ENCODE measurements around the gene EFNA1.

EFNA1 gene

DNA sequence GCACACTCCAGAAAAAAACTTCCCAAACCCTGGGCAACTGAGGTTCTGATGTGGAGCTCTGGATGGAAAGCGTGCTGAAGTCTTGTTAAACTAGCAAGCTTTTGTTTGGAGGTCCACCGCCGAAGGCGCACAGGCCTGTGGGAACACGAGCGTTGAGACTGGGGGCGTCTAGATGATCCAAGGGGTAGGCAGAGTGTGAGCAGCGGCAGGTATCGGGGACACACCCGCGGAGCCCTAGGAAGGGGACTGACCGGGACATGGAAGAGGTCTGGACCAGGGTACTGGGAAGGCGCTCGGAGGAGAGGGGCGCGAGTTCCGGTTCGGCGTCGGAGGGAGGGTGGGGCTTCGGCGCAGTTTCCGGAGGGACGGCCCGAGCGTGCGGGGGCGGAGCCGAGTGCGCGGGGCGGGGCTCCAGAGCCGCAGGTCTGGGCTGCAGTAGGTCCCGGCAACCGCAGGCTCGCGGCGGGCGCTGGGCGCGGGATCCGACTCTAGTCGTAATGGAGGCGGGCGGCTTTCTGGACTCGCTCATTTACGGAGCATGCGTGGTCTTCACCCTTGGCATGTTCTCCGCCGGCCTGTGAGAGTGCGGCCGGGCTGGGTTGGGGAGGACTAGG, 7.8 kb downstream of the EFNA1 start, which contains the start of gene SLC50A1:
Gene SLC50A1, plus strand, starts transcription at position 438 of the 614 bp plus-strand sequence. Its CDS starts 60 bp downstream, at position 498.
- DNase-seq (ENCODE audit: low read depth) = peak; percentile 96
- TF ChIP-seq, protein P1, sequence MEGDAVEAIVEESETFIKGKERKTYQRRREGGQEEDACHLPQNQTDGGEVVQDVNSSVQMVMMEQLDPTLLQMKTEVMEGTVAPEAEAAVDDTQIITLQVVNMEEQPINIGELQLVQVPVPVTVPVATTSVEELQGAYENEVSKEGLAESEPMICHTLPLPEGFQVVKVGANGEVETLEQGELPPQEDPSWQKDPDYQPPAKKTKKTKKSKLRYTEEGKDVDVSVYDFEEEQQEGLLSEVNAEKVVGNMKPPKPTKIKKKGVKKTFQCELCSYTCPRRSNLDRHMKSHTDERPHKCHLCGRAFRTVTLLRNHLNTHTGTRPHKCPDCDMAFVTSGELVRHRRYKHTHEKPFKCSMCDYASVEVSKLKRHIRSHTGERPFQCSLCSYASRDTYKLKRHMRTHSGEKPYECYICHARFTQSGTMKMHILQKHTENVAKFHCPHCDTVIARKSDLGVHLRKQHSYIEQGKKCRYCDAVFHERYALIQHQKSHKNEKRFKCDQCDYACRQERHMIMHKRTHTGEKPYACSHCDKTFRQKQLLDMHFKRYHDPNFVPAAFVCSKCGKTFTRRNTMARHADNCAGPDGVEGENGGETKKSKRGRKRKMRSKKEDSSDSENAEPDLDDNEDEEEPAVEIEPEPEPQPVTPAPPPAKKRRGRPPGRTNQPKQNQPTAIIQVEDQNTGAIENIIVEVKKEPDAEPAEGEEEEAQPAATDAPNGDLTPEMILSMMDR (conservative IDR thresholded peaks at IDR 0.05; ENCODE audit: low read depth, low read length) = no peak
- peak within 1 kb of the TSS; percentile 71 for H3K4me3 ChIP-seq (ENCODE audit: low read depth, low read length)

DNA sequence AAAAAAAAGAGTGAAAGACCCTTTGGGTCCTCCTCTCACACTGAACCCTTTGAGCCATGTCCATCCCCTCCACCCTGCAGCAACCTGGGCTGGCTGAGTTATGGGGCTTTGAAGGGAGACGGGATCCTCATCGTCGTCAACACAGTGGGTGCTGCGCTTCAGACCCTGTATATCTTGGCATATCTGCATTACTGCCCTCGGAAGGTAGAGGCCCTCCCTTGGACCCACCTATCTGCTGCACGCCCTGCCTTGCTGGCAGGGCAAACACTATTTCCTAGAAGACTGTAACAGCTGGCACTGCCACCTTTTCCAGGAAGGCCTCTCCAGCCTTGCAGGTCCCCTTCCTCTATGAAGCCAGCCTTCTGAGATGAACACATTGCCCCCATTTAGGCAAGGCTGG, 9.1 kb downstream of the EFNA1 start:
- TF ChIP-seq, protein P1 (conservative IDR thresholded peaks at IDR 0.05; ENCODE audit: low read depth, low read length) = no peak
- DNase-seq (ENCODE audit: low read depth) = no peak
- H3K4me3 ChIP-seq (ENCODE audit: low read depth, low read length) = peak overlapping the region; percentile 45

DNA sequence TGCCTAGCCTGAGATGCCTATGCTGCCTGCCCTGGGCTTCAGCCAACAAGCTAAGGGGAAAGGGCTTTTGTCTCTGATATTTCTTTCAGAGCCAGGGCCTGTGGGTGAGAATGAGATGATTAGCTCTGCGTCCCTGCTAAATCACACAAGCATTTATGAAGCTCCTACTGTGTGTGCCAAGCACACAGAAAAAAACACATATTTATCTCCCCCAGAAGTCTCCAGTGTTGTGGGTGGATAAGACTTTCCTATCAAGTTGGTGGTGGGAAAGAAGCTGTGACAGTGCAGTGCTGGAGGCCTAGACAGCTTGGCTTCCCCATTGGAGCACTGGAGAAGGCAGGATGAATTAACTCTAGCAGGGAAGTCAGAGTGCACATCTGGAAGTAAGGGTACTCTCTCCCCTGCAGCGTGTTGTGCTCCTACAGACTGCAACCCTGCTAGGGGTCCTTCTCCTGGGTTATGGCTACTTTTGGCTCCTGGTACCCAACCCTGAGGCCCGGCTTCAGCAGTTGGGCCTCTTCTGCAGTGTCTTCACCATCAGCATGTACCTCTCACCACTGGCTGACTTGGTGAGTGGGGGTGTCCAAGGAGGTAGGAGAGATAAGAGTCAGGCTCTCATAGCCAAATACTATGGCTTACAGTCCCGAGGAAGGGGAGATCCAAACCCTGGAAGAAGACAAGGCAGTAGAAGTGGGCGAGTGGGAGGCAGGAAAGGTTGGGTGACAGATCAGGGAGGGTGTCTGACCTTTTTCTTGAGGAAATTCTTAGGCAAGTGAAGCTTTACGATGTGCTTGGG, 9.7 kb downstream of the EFNA1 start:
- peak overlapping the region; percentile 45 for H3K4me3 ChIP-seq (ENCODE audit: low read depth, low read length)
- TF ChIP-seq, protein P1 (conservative IDR thresholded peaks at IDR 0.05; ENCODE audit: low read depth, low read length) = no peak
- DNase-seq (ENCODE audit: low read depth) = no peak

DNA sequence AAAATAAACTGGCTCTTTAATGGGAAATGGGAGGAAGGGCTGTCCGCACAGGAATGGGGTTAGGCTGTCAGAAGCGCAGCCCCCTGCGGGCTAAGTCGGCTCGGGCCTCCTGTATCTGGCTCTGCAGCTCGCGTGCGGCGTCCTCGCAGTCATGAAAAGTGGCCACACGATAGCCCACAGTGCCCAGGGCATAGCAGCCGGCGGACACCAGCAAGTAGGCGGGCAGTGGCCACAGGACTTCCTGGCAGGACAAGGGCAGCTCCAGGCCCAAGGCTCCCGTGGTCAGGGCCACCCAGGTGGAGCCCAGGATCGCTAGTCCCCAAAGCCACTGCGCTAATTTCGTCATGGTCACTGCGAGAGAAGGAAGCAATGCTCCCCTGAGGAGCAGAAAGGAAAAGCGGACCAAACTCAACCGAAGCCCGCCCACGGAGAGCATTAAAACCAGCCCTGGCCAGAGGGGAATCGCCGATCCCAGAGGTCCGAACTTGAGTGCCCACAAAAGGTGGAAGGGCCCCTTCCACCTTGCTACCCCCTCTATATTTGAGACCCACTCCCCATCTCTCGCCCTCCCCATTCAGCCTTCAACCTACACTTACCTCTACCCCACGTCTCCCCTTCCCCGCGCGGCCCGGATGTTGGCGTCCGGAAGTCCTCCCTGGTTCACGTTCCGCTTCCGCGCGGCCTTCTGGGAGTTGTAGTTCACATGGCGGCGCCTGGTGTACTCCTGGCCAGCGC, 12.4 kb downstream of the EFNA1 start, which contains the start of gene DPM3:
Gene DPM3, minus strand, starts transcription at position 637 of the 735 bp plus-strand sequence. Its CDS starts 291 bp downstream, at position 346.
- TF ChIP-seq, protein P1 (conservative IDR thresholded peaks at IDR 0.05; ENCODE audit: low read depth, low read length) = no peak
- H3K4me3 ChIP-seq (ENCODE audit: low read depth, low read length) = peak within 1 kb of the TSS; percentile 92
- DNase-seq (ENCODE audit: low read depth) = peak; percentile 80

DNA sequence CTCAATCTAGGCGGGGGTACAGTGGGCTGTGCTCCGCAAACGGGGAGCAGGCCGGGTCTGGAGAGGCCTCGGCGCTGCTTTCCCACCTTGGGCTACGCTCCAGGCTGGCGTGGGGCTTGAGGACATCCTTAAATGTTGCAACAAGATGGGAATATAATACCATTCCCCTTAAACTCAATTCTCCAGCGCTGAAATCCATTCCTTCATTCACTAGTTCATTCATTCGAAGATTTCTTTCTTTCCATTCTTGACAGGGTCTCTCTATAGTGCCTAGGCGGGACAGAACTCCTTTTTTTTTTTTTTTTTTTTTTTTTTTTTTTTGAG, 12.9 kb downstream of the EFNA1 start:
- peak overlapping the region; percentile 92 for H3K4me3 ChIP-seq (ENCODE audit: low read depth, low read length)
- TF ChIP-seq, protein P1 (conservative IDR thresholded peaks at IDR 0.05; ENCODE audit: low read depth, low read length) = no peak
- no peak for DNase-seq (ENCODE audit: low read depth)

DNA sequence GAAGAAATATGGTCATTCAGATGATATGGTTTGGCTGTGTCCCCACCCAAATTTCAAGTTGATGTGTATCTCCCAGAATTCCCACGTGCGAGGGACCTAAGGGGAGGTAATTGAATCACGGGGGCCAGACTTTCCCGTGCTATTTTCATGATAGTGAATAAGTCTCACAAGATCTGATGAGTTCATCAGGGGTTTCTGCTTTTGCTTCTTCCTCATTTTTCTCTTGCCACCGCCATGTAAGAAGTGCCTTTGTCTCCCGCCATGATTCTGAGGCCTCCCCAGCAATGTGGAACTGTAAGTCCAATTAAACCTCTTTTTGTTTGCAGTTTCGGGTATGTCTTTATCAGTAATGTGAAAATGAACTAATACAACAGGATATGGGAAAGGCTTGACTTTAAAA, 14.1 kb downstream of the EFNA1 start:
- TF ChIP-seq, protein P1 (conservative IDR thresholded peaks at IDR 0.05; ENCODE audit: low read depth, low read length) = no peak
- H3K4me3 ChIP-seq (ENCODE audit: low read depth, low read length) = no peak overlapping the region
- DNase-seq (ENCODE audit: low read depth) = no peak
